HCT116 (cell line): Measurements from ENCODE around the gene PIGA.

Experiments
- CTCF ChIP-seq, 3 experiments: fragments of 200-600 bp in 1 of 3; sonication (generic) in 1 of 3; IDR thresholded peaks in 2 of 3; conservative IDR thresholded peaks in 1 of 3; 2 replicates each; pipeline ENCODE4 v1.5.1; 2012 to 2017; ENCODE audit warnings: low read depth in 2 of 3, low read length in 2 of 3, antibody characterized with exemption in 1 of 3, borderline replicate concordance in 1 of 3, control low read depth in 1 of 3, mild to moderate bottlenecking in 1 of 3, mixed read lengths in 1 of 3, mixed run types in 1 of 3, moderate library complexity in 1 of 3; ENCODE audit not compliant: insufficient read depth in 1 of 3
- EZH2 ChIP-seq: fragments of 200-600 bp; sonication (generic); IDR thresholded peaks from 2 replicates; pipeline ENCODE4 v1.6.1; 2017; ENCODE audit warnings: antibody characterized with exemption, mixed run types
- JUND ChIP-seq: IDR thresholded peaks from 2 replicates; pipeline ENCODE4 v1.6.1; 2012
- MAX ChIP-seq: IDR thresholded peaks from 2 replicates; pipeline ENCODE4 v1.6.1; 2012
- POLR2A ChIP-seq: IDR thresholded peaks from 2 replicates; pipeline ENCODE4 v1.7.0; 2011; ENCODE audit warnings: borderline replicate concordance; ENCODE audit not compliant: insufficient read depth, insufficient read length; ENCODE audit errors: extremely low read depth
- POLR2AphosphoS5 ChIP-seq: IDR thresholded peaks from 2 replicates; pipeline ENCODE4 v1.6.1; 2011; ENCODE audit warnings: mild to moderate bottlenecking, low read depth, low read length, moderate library complexity
- REST ChIP-seq: IDR thresholded peaks from 2 replicates; pipeline ENCODE4 v1.6.1; 2012; ENCODE audit warnings: low read depth
- SRF ChIP-seq: IDR thresholded peaks from 2 replicates; pipeline ENCODE4 v1.6.1; 2012; ENCODE audit warnings: low read depth
- TCF7L2 ChIP-seq: IDR thresholded peaks from 2 replicates; pipeline ENCODE4 v1.7.0; 2011; ENCODE audit warnings: borderline replicate concordance, inconsistent platforms; ENCODE audit not compliant: insufficient read depth, insufficient read length; ENCODE audit errors: extremely low read depth
- ZNF274 ChIP-seq: fragments of 200-500 bp; sonication (Bioruptor generic); IDR thresholded peaks from 2 replicates; pipeline ENCODE4 v1.6.1; 2014; ENCODE audit warnings: mild to moderate bottlenecking, low read depth, low read length, inconsistent platforms

- no peak for TF ChIP-seq REST
- no peak for TF ChIP-seq ZNF274
- no peak for TF ChIP-seq POLR2AphosphoS5
- TF ChIP-seq CTCF (IDR thresholded peaks at IDR 0.05 in 2 of 3, conservative IDR thresholded peaks at IDR 0.05 in 1 of 3; ENCODE audit: borderline replicate concordance in 1 of 3, insufficient read depth in 1 of 3, low read depth in 2 of 3, low read length in 2 of 3) = no peak
- no peak for TF ChIP-seq EZH2
- no peak for TF ChIP-seq POLR2A
- TF ChIP-seq JUND = no peak
- TF ChIP-seq TCF7L2 = no peak
- TF ChIP-seq SRF = no peak
- TF ChIP-seq MAX = no peak
Measured at GRCh38 chrX:15366506-15367352, 31.4 kb upstream of the PIGA start.
